Right lobe of liver (tissue), 6 donors: ENCODE data around the gene DNAJC21. TPM values are rescaled to one million over a fixed set of nuclear protein-coding genes. Genes with fewer than 3 reads are reported as not detected.

Experiments
- ATAC-seq, 4 donors: fragments of 200-7000 bp; cut with Tn5 transposase; one replicate each; pipeline ENCODE4 v1.9.1; 2020; ENCODE audit warnings: mild to moderate bottlenecking in 4 of 4, moderate library complexity in 4 of 4
- DNase-seq, 3 donors: peaks; one replicate each; pipeline ENCODE4 v3.0.0-alpha.2; 2020
- H3K27ac ChIP-seq, 3 donors: fragments of 200-600 bp; one replicate each; pipeline ENCODE4 v1.8.0; 2022
- H3K27me3 ChIP-seq, 2 donors: fragments of 200-600 bp; one replicate each; pipeline ENCODE4 v1.8.0; 2022
- H3K36me3 ChIP-seq, 4 donors: fragments of 200-600 bp; sonication (generic) in 1 of 4; one replicate each; pipeline versions ENCODE4 v1.5.1 to v1.8.0; 2017 to 2022; ENCODE audit warnings: control low read depth in 1 of 4
- H3K4me1 ChIP-seq, 4 donors: fragments of 200-600 bp; sonication (generic) in 1 of 4; one replicate each; pipeline versions ENCODE4 v1.5.1 to v1.8.0; 2017 to 2022; ENCODE audit warnings: control low read depth in 1 of 4
- H3K4me3 ChIP-seq, 3 donors: fragments of 200-600 bp; one replicate each; pipeline ENCODE4 v1.8.0; 2022
- H3K9me3 ChIP-seq, 4 donors: fragments of 200-600 bp; sonication (generic) in 1 of 4; one replicate each; pipeline versions ENCODE4 v1.5.1 to v1.8.0; 2017 to 2022; ENCODE audit warnings: control low read depth in 1 of 4
- POLR2A ChIP-seq: fragments of 450-650 bp; IDR thresholded peaks from one replicate; pipeline ENCODE4 v1.6.1; 2017; ENCODE audit warnings: antibody characterized with exemption, mild to moderate bottlenecking
- WGBS: methylation state at CpG from one replicate; pipeline ENCODE4 v1.1.6; 2018; ENCODE audit warnings: low coverage, low lambda C conversion rate; ENCODE audit not compliant: insufficient coverage; ENCODE audit errors: missing lambda C conversion rate; 5-methylcytosine and 5-hydroxymethylcytosine counted together
- intact Hi-C, 2 donors: fragments of 100-400 bp; cut with DNase I; formaldehyde crosslinking; loops; one replicate each; pipeline versions ENCODE4 v1.11.2 to v1.14.1; 2022
- total RNA-seq, 6 experiments: library from RNA; depleted of rRNA in 2 of 6; stranded (reverse); fragments of >200 nt in 2 of 6; fragmentation: NEBNext Ultra II Directional in 3 of 6; extraction: Animal tissue kit (Norgen Biotek cat#: 25700) in 3 of 6; gene quantifications; one replicate each; pipeline versions ENCODE4 v1.1.0 to v1.2.4, GENCODE V29; 2016 to 2023
- TF ChIP-seq, protein P1 (sequence below), 4 donors: fragments of 200-600 bp in 3 of 4; fragments of 450-650 bp in 1 of 4; IDR thresholded peaks; one replicate each; pipeline versions ENCODE4 v1.5.1 to v1.8.0; 2016 to 2022; ENCODE audit warnings: antibody characterized with exemption in 4 of 4, mild to moderate bottlenecking in 2 of 4
- donor health status: DM: no; HTN: yes; CAD: no.
- donor health status: DM: no; HTN: no; CAD: no.
- donor health status: DM: no; HTN: no; CAD: no.
- donor health status: DM: no; HTN: yes; CAD: no.
- donor health status: DM: no; HTN: yes; CAD: no.

DNAJC21 gene
- total RNA-seq, 6 experiments from 2014 or later: 13.3 to 23.9 (median 20.2) TPM

DNA sequence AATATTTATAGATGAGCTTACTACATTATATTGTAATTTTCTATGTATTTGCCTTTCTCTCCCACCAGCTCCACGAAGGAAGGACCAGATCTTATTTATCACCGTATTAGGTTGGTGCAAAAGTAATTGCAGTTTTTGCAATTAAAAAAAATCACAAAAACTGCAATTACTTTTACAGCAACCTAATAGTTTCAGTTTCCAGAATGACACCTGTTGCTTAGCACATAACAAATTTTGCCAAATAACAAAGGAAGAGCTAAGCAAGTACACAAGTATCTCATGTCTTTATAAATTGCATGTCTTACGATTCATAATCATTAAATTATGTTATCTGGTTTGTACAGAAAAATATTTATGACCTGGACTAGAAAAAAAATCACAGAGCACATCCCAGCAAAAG lies 72.5 kb downstream of the DNAJC21 start:
- Histone ChIP-seq H3K4me1 (no peaks in the 10 kb centered on the region), H3K36me3 (peaks cover 0 to 37% (median 7%) of the 10 kb centered on the region in 4 donors), H3K27ac (no peak overlapping the region), H3K9me3 (no peaks in the 10 kb centered on the region), H3K4me3 (no peak overlapping the region), H3K27me3 (no peaks in the 10 kb centered on the region)
- intact Hi-C loops: no loop called here
- 62% methylated on average over 3 of the region's 3 CpGs for WGBS
- DNase-seq (no peak), ATAC-seq (no peak)
- no peak for TF ChIP-seq POLR2A
- TF ChIP-seq, protein P1, sequence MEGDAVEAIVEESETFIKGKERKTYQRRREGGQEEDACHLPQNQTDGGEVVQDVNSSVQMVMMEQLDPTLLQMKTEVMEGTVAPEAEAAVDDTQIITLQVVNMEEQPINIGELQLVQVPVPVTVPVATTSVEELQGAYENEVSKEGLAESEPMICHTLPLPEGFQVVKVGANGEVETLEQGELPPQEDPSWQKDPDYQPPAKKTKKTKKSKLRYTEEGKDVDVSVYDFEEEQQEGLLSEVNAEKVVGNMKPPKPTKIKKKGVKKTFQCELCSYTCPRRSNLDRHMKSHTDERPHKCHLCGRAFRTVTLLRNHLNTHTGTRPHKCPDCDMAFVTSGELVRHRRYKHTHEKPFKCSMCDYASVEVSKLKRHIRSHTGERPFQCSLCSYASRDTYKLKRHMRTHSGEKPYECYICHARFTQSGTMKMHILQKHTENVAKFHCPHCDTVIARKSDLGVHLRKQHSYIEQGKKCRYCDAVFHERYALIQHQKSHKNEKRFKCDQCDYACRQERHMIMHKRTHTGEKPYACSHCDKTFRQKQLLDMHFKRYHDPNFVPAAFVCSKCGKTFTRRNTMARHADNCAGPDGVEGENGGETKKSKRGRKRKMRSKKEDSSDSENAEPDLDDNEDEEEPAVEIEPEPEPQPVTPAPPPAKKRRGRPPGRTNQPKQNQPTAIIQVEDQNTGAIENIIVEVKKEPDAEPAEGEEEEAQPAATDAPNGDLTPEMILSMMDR (IDR thresholded peaks at IDR 0.05): no peak

DNA sequence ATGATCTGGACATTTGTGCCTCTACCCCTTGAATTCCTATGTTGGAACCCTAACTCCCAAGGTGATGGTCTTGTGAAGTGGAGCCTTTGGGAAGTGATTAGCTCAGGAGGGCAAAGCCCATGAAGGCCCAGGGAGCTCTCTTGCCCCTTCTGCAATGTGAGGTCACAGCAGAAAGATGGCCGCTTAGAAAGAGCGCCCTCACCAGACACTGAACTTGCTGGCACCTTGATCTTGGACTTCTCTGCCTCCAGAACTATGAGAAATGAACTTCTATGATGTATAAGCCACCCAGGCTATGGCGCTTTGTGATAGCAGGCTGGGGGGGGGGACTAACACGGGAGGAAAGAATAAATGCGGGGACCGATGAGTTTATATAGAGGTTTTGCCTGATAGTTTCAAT lies 73.1 kb downstream of the DNAJC21 start:
- no peak for ATAC-seq
- Histone ChIP-seq H3K4me3 (no peak overlapping the region), H3K9me3 (no peaks in the 10 kb centered on the region), H3K27ac (no peak overlapping the region), H3K4me1 (no peaks in the 10 kb centered on the region), H3K27me3 (no peaks in the 10 kb centered on the region), H3K36me3 (peaks cover 0 to 31% (median 5%) of the 10 kb centered on the region in 4 donors)
- intact Hi-C loops: no loop called here
- no peak for DNase-seq
- no peak for TF ChIP-seq POLR2A
- TF ChIP-seq, protein P1 (IDR thresholded peaks at IDR 0.05): no peak
- WGBS: 93% methylated on average over 6 of the region's 6 CpGs

DNA sequence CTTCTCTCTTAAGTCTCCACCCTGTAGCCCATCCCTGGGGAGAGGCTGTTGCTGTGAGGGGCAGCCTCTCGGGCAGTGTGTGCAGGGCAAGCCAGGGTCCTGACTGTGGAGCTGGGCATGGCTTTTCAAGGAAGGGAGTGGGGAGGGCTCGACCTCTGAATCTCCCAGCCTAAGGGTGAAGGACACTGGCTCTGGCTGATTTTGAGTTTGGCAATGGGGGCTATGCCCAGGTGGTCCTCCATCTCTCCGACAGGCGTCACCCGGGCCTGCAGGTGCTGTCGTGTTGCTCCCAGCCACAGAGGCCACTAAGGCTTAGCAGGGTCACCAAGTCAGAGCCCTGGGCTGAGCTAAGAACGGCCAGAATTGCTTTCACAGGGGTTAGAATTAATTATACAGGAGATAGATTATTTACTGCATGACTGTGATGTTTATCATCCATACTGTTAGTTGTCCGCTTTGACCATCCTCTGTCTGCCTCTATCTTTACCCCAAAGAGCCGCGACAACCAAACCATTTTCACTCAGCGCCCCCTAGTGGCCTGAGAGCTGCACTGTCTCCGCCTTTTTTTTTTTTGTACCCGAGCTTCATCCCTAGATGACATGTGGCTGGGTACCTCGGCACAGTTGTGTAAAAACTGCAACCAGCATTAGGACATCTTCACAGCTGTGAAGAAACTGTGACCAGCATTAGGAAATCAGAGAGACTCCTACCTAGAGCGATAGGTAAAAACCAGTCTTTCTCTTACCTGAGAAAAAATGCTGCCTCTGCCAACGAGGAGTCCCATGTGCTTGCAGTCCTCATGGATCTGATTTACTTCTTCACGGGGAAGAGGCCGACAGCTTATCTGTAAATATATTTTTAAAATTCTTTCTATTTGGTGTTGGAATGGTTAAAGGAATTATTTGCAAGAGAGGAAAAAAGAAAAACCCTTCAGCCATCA lies 73.9 kb downstream of the DNAJC21 start:
- ATAC-seq (peak; percentile 57 to 72 (median 70)), DNase-seq (peak in 2 of 3 donors; percentile 31 to 46)
- no peaks in the 10 kb centered on the region for H3K9me3 ChIP-seq
- WGBS: 42% methylated on average over 11 of the region's 18 CpGs
- H3K4me3 ChIP-seq: no peak overlapping the region
- H3K27ac ChIP-seq: no peak overlapping the region
- TF ChIP-seq, protein P1 (IDR thresholded peaks at IDR 0.05): peak; percentile 45 to 85 (median 74)
- no peak for TF ChIP-seq POLR2A
- peaks cover 0 to 27% (median 5%) of the 10 kb centered on the region in 4 donors for H3K36me3 ChIP-seq
- H3K4me1 ChIP-seq: no peaks in the 10 kb centered on the region
- H3K27me3 ChIP-seq: no peaks in the 10 kb centered on the region
- intact Hi-C loops: no loop called here

DNA sequence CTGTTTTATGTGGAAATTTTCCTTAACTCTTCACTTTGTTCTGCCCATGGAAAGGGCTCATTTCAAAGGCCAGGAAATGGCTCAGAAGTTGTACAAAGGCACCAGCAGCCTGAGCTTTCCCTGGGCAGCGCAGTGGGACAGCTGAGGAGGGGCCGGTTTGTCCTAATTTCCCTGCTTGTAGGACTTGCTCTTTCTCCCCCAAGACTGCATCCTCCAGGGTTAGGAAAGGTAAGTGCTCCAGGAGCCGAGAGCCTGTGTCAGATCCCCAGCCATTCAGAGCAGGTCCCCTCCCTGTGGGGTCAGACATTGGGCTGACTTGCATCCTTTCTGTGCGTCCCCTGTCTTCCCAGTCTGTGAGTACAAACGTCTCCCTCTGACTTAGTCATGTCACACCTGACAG lies 74.8 kb downstream of the DNAJC21 start:
- Histone ChIP-seq H3K4me1 (no peaks in the 10 kb centered on the region), H3K27me3 (no peaks in the 10 kb centered on the region), H3K9me3 (no peaks in the 10 kb centered on the region), H3K27ac (no peak overlapping the region), H3K4me3 (no peak overlapping the region), H3K36me3 (peaks cover 0 to 20% (median 4%) of the 10 kb centered on the region in 4 donors)
- no CpG with 5 or more reads among the region's 5 CpGs for WGBS
- ATAC-seq (no peak), DNase-seq (no peak)
- intact Hi-C loops: no loop called here
- TF ChIP-seq, protein P1 (IDR thresholded peaks at IDR 0.05): no peak
- no peak for TF ChIP-seq POLR2A
